ENCODE measurements around the gene PCDHB14. TPM values are rescaled to one million over a fixed set of nuclear protein-coding genes. Genes with fewer than 3 reads are reported as not detected.
"Not testable (repeated sequence)": the region's sequence is repeated elsewhere in the genome, so short reads cannot be mapped to it uniquely, and the experiment has no call there.

PCDHB14 gene
- total and polyA plus RNA-seq, 2 of the 4 experiments (the other 2 are of a cell fraction), result 0.18 to 0.36 TPM

DNA sequence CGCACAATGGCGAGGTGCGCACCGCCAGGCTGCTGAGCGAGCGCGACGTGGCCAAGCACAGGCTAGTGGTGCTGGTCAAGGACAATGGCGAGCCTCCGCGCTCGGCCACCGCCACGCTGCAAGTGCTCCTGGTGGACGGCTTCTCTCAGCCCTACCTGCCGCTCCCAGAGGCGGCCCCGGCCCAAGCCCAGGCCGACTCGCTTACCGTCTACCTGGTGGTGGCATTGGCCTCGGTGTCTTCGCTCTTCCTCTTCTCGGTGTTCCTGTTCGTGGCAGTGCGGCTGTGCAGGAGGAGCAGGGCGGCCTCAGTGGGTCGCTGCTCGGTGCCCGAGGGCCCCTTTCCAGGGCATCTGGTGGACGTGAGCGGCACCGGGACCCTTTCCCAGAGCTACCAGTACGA lies 24.3 kb downstream of the PCDHB14 start:
- H3K23ac ChIP-seq (ENCODE audit: low read depth, low read length); H3K18ac ChIP-seq (ENCODE audit: low read depth, low read length); H3K4ac ChIP-seq (ENCODE audit: low read depth, low read length); H2BK5ac ChIP-seq (ENCODE audit: low read depth, low read length, poor library complexity, severe bottlenecking); BruUV-seq (replicated peaks); H3K56ac ChIP-seq (ENCODE audit: extremely low read depth, insufficient read depth, low read length); H3K27me3 ChIP-seq (ENCODE audit: control insufficient read depth, insufficient read depth, low read length); H4K91ac ChIP-seq (ENCODE audit: insufficient read depth, low read depth, low read length); ATAC-seq (ENCODE audit: low read depth); H2BK15ac ChIP-seq (ENCODE audit: low read depth, low read length); H3K36me3 ChIP-seq (ENCODE audit: control insufficient read depth, insufficient read depth, low read length); H3K9ac ChIP-seq (ENCODE audit: low read depth, low read length); in situ Hi-C loops (cut with MboI; ENCODE audit: low sequenced_read_pairs); H3K4me2 ChIP-seq (ENCODE audit: low read depth, low read length); H3K27ac ChIP-seq (ENCODE audit: insufficient read depth, low read length); POLR2A ChIA-PET (ENCODE audit: unreplicated experiment); dilution Hi-C loops (cut with HindIII; ENCODE audit: low sequenced_read_pairs, unreplicated experiment); H4K5ac ChIP-seq (ENCODE audit: low read depth, low read length); H2AFZ ChIP-seq (replicated peaks; ENCODE audit: low read length, poor library complexity); H2BK20ac ChIP-seq (ENCODE audit: low read depth, low read length); H4K20me1 ChIP-seq (ENCODE audit: insufficient read depth, low read length); H3K14ac ChIP-seq (replicated peaks; ENCODE audit: low read depth, low read length); CTCF ChIA-PET; DNase-seq; H4K8ac ChIP-seq (ENCODE audit: low read depth in 2 of 2, low read length in 2 of 2); H2AK5ac ChIP-seq (ENCODE audit: low read depth, low read length); intact Hi-C loops (cut with micrococcal nuclease); H3K4me1 ChIP-seq (ENCODE audit: control insufficient read depth, insufficient read depth, low read length); H3K4me3 ChIP-seq (ENCODE audit: insufficient read depth, low read depth, low read length); H2AK9ac ChIP-seq (replicated peaks; ENCODE audit: low read depth, low read length, poor library complexity); H3K9me1 ChIP-seq (ENCODE audit: insufficient read depth, low read length); H3K79me1 ChIP-seq (ENCODE audit: low read depth in 1 of 2, low read length in 2 of 2); H2BK120ac ChIP-seq (ENCODE audit: low read depth, low read length): not testable (repeated sequence)
- peaks cover 26% of the 10 kb centered on the region for H3K9me3 ChIP-seq (ENCODE audit: control insufficient read depth, insufficient read depth, low read length)
- 41% methylated on average over 17 of the region's 34 CpGs; no CpG with 5 or more reads in 1 of the 2 experiments for WGBS, 2 experiments (ENCODE audit: extremely low coverage in 2 of 2, insufficient read length in 1 of 2)

All from IMR-90 (cell line).